ENCODE data around the gene TDO2.
"Not testable (repeated sequence)": the region's sequence is repeated elsewhere in the genome, so short reads cannot be mapped to it uniquely, and the experiment has no call there.

Gene TDO2

DNA sequence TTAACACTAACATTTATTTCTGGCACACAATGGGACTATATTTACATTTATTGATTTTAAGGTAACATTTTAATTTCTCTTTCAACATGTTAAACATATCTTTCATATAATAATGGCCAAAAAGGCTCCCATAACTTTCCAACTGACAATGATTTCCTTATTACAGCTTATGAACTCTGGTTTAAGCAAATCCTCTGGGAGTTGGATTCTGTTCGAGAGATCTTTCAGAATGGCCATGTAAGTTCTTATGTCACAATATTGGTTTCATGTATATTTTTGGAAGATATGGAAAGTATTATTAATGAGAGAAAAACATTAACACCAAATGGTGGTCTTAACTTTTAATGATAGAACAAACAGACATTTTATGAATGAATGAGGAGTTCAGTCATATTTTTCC, 4.1 kb downstream of the TDO2 start:
- DNase-seq (ENCODE audit: low read depth in 3 of 3), result no peak

DNA sequence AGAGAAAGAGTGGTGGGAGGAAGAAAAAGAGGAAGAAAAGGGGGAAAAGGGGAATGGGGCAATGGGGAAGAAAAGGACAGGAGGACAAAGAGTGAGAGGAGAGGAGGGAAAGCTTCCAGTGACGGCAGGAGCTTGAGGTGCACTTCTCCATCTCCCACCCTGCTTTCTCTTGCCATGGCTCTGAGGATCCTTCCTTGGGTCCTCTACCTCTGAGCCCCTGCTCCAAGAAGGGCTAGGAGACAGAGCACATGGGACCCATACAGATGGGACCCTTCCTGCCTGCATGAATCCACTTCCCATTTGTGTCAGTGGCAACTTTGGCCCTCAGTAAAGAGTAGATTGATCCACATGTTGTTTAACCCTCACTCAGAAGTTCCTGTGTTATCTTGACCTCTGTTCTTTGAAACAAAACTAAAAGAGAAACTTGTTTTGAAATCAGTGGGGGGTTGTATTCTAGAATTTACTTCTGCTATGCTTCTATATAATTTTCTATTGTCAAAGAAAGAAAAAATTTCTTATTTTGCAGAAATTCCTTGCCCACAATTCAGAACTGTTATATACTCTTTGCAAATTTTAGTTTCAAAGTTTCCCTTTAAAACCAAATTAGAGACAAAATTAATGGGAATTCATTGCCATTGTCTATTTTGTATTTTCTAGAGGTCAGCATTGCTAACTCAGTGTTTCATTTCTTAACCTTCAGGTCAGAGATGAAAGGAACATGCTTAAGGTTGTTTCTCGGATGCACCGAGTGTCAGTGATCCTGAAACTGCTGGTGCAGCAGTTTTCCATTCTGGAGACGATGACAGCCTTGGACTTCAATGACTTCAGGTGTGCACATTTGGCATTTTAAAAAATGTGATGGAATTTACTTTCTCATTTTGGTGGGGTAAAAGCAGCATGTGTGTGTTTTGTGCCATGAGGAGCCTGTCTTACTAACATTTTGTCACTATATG, 5.0 kb downstream of the TDO2 start:
- no peak for DNase-seq (ENCODE audit: low read depth in 3 of 3)

- DNase-seq (ENCODE audit: low read depth in 3 of 3), result no peak
Observed at GRCh38 chr4:155909615-155910226, 6.2 kb downstream of the TDO2 start.

DNA sequence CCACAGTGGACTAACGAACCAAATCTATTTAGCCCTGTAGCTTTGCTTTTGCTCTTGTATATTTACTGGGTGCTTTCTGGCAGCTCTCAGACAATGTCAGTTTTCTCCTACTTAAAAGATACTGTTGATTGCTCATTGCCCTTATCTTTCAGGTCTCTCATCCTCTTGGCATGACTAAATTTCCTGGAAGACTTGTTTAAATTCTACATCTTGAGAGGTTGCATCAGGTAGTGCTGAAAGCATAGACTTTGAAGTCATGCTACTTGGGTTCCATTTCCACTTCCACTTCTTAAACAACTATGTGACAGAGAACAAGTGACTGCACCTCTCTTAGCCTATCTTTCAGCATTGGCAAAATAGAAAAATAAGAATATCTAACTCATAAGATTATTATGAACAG, 8.4 kb downstream of the TDO2 start:
- no peak for DNase-seq (ENCODE audit: low read depth in 3 of 3)

DNA sequence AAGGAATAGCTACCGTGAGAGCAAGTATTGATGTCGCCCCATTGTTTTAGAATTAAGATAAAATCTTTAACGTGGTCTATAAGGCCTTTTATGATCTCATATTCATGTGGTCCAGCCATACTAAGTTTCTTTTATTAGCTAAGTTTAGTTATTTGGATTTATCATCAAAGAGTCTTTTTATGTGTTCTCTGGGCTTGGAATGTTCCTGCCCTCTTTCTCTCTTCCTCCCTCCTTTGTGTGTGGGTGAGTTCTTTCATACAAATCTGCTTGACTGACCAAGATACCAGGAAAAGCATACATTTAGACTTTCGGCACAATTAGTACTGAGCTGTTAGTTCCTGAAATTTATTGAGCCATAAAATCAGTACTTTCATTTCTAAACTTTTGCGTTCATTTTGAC, 11.3 kb downstream of the TDO2 start:
- no peak for DNase-seq (ENCODE audit: low read depth in 3 of 3)

DNA sequence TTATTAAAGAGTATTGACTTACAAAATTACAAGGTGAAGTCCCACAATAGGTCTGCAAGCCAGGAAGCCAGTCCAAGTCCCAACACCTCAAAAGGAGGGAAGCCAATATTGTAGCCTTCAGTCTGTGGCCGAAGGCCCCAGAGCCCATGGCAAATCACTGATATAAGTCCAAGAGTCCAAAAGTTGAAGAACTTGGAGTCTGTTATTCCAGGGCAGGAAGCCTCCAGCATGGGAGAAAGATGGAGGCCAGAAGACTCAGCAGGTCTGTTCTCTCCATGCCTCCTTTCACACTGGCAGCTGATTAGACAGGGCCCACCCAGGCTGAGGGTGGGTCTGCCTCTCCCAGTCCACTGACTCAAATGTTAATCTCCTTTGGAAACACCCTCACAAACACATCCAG, 18.1 kb downstream of the TDO2 start:
- DNase-seq (ENCODE audit: low read depth in 3 of 3), result no peak

DNA sequence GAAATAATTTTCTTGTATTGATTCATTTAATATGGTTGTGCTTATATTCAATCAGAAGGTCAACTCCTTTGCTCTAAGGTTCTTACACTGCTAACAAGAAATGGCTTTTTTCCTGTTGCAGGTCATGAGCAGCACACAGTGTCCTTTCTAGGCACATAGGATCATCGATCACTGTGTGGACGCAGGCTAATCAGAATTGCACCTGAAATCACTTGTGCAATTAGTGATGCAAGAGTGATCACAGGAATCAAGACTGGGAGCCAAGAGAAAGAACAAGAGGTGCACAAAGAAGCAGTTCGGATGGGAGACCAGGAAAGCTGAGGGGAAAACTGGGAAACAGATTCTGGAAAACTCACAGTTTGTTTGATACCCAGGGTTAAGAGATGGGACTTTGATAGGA, 21.1 kb downstream of the TDO2 start:
- DNase-seq (ENCODE audit: low read depth in 3 of 3), result no peak

GRCh38 chr4:155929833-155930232, 26.3 kb downstream of the TDO2 start:
- DNase-seq (ENCODE audit: low read depth in 3 of 3), result no peak

- no peak for DNase-seq (ENCODE audit: low read depth in 3 of 3)
Observed at GRCh38 chr4:155930330-155930729, 26.8 kb downstream of the TDO2 start.

- no peak for DNase-seq (ENCODE audit: low read depth in 3 of 3)
Observed at GRCh38 chr4:155931634-155932033, 28.1 kb downstream of the TDO2 start.

GRCh38 chr4:155934634-155935033, 31.1 kb downstream of the TDO2 start:
- DNase-seq (ENCODE audit: low read depth in 3 of 3), result not testable (repeated sequence)

GRCh38 chr4:155935389-155935986, 32.0 kb downstream of the TDO2 start:
- no peak for DNase-seq (ENCODE audit: low read depth in 3 of 3)

DNA sequence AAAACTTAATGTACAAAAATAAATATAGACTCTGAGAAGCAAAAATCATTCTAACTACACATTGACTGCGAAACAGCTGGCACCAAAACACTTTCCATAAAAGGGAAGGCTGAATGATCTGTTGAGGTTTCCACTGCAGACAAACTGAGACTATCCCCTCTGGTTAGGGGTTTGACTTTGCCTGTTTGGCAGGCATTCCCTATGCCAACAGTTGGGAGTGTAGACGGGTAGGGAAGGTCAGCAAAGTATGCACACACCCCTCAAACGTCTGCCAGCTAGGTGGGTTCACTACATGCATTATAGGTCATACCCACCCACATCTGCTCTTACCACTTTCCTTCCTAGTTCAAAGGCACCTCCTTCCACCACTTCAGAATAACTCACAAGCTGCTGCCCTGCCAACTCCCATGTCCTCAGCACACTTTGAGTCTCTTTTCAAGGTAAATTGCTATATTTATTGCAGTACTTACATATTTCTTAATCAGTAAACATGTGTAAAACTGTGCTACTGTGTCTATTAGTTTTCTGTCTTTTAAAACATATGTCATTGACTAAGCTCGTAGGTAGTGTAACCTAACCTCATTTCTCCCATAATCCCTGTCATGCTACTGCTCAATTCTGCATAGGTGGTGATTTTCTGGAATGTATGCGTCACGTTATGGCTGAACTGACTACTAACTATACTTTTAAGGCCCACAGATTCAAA, 37.7 kb downstream of the TDO2 start:
- DNase-seq (ENCODE audit: low read depth in 3 of 3), result no peak

- DNase-seq (ENCODE audit: low read depth in 3 of 3), result no peak
Observed at GRCh38 chr4:155941820-155942219, 38.3 kb downstream of the TDO2 start.

- DNase-seq (ENCODE audit: low read depth in 3 of 3), result no peak
Observed at GRCh38 chr4:155943605-155944291, 40.3 kb downstream of the TDO2 start.

- no peak for DNase-seq (ENCODE audit: low read depth in 3 of 3)
Observed at GRCh38 chr4:155944516-155944915, 41.0 kb downstream of the TDO2 start.

- no peak for DNase-seq (ENCODE audit: low read depth in 3 of 3)
Observed at GRCh38 chr4:155946486-155946885, 43.0 kb downstream of the TDO2 start.

DNA sequence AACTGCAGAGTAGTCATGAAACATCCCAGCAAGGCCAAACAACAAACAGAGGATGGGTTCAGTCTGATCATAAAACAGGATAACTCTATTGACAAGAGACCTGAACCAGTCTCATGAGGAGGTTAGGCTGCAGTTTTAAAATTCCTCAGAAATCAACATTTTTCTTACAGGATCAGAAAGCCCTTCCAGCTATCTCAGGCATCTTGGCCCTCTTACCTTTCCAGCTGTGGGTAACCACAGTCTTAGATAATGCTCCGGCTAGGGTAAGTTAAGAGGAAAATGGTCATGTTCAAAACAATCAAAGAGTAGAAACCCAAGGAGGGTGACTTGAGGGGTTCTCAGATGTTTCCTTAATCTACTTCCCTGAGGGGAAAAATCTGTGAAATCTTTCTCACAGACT, 45.0 kb downstream of the TDO2 start:
- DNase-seq (ENCODE audit: low read depth in 3 of 3), result no peak

GRCh38 chr4:155950461-155950860, 47.0 kb downstream of the TDO2 start:
- no peak for DNase-seq (ENCODE audit: low read depth in 3 of 3)

- no peak for DNase-seq (ENCODE audit: low read depth in 3 of 3)
Observed at GRCh38 chr4:155952501-155952901, 49.0 kb downstream of the TDO2 start.
